Mesothelial cell of epicardium (in vitro differentiated cells): ENCODE results near the gene WASF3. TPM values are rescaled to one million over a fixed set of nuclear protein-coding genes. Genes with fewer than 3 reads are reported as not detected.
"Not testable (repeated sequence)": the region's sequence is repeated elsewhere in the genome, so short reads cannot be mapped to it uniquely, and the experiment has no call there.

Source experiments
- DNase-seq, 2 experiments: peaks; one replicate each; pipeline ENCODE4 v3.0.0; 2021; ENCODE audit warnings: low spot score in 2 of 2; ENCODE audit not compliant: unreplicated experiment in 2 of 2
- H3K27ac Mint-ChIP-seq: 2 replicates; pipeline ENCODE4 v1.8.0; 2021; ENCODE audit warnings: mixed read lengths
- H3K27me3 Mint-ChIP-seq: 2 replicates; pipeline ENCODE4 v1.8.0; 2021; ENCODE audit warnings: low read depth, mixed read lengths
- H3K36me3 Mint-ChIP-seq: 2 replicates; pipeline ENCODE4 v1.8.0; 2021; ENCODE audit warnings: mixed read lengths
- H3K4me1 Mint-ChIP-seq: 2 replicates; pipeline ENCODE4 v1.8.0; 2021; ENCODE audit warnings: mixed read lengths
- H3K4me3 Mint-ChIP-seq: 2 replicates; pipeline ENCODE4 v1.8.0; 2021; ENCODE audit warnings: mild to moderate bottlenecking, moderate library complexity, mixed read lengths
- H3K9me3 Mint-ChIP-seq: 2 replicates; pipeline ENCODE4 v1.8.0; 2021; ENCODE audit warnings: mixed read lengths
- CTCF ChIP-seq: fragments of 200-600 bp; sonication (generic); IDR thresholded peaks from one replicate; pipeline ENCODE4 v1.5.0; 2021; ENCODE audit warnings: antibody characterized with exemption; ENCODE audit not compliant: unreplicated experiment
- total RNA-seq: library from RNA; stranded (reverse); gene quantifications from 3 replicates; pipeline ENCODE4 v1.2.1, GENCODE V29; 2021

The WASF3 gene
- total RNA-seq, 1 donor from 2014 or later = 19.4 TPM

GRCh38 chr13:26629260-26629825 lies 71.9 kb downstream of the WASF3 start:
- Mint-ChIP-seq H3K27me3 (no peaks in the 10 kb centered on the region), H3K36me3 (peaks cover 38% of the 10 kb centered on the region), H3K4me3 (no peak overlapping the region), H3K9me3 (peaks cover 49% of the 10 kb centered on the region), H3K27ac (no peak overlapping the region), H3K4me1 (no peaks in the 10 kb centered on the region)
- no peak for DNase-seq
- TF ChIP-seq CTCF = no peak

- Mint-ChIP-seq H3K9me3 (peaks cover 52% of the 10 kb centered on the region), H3K36me3 (peaks cover 36% of the 10 kb centered on the region)
- H3K4me1 Mint-ChIP-seq, H3K27ac Mint-ChIP-seq, DNase-seq, H3K4me3 Mint-ChIP-seq, H3K27me3 Mint-ChIP-seq: not testable (repeated sequence)
These were observed 78.2 kb downstream of the WASF3 start for GRCh38 chr13:26635634-26636033.

- Mint-ChIP-seq H3K9me3 (peaks cover 51% of the 10 kb centered on the region), H3K36me3 (peaks cover 36% of the 10 kb centered on the region)
- DNase-seq = not testable (repeated sequence)
These were observed 78.6 kb downstream of the WASF3 start for GRCh38 chr13:26636073-26636472.

GRCh38 chr13:26646603-26647002 lies 89.1 kb downstream of the WASF3 start:
- Mint-ChIP-seq H3K27me3 (no peaks in the 10 kb centered on the region), H3K4me1 (peaks cover 6% of the 10 kb centered on the region), H3K27ac (peak overlapping the region; percentile 70), H3K4me3 (no peak overlapping the region), H3K9me3 (peaks cover 29% of the 10 kb centered on the region), H3K36me3 (peaks cover 28% of the 10 kb centered on the region)
- no peak for TF ChIP-seq CTCF
- DNase-seq = no peak

More at GRCh38 chr13:26636073-26636472, 78.6 kb downstream of the WASF3 start:
- not testable (repeated sequence) for H3K27me3 Mint-ChIP-seq, H3K4me3 Mint-ChIP-seq, H3K27ac Mint-ChIP-seq, H3K4me1 Mint-ChIP-seq

GRCh38 chr13:26651234-26651633 lies 93.8 kb downstream of the WASF3 start:
- H3K4me3 Mint-ChIP-seq = no peak overlapping the region
- no peaks in the 10 kb centered on the region for H3K27me3 Mint-ChIP-seq
- TF ChIP-seq CTCF = no peak
- DNase-seq = no peak
- peaks cover 4% of the 10 kb centered on the region for H3K4me1 Mint-ChIP-seq
- peaks cover 17% of the 10 kb centered on the region for H3K9me3 Mint-ChIP-seq
- H3K27ac Mint-ChIP-seq = no peak overlapping the region
- peaks cover 12% of the 10 kb centered on the region for H3K36me3 Mint-ChIP-seq

- TF ChIP-seq CTCF = no peak
- no peak overlapping the region for H3K27ac Mint-ChIP-seq
- no peak overlapping the region for H3K4me3 Mint-ChIP-seq
- H3K36me3 Mint-ChIP-seq = peaks cover 12% of the 10 kb centered on the region
- H3K9me3 Mint-ChIP-seq = peaks cover 17% of the 10 kb centered on the region
- no peaks in the 10 kb centered on the region for H3K27me3 Mint-ChIP-seq
- no peaks in the 10 kb centered on the region for H3K4me1 Mint-ChIP-seq
- no peak for DNase-seq
These were observed 95.8 kb downstream of the WASF3 start for GRCh38 chr13:26653310-26653709.

GRCh38 chr13:26653842-26654241 lies 96.4 kb downstream of the WASF3 start:
- no peak for TF ChIP-seq CTCF
- no peaks in the 10 kb centered on the region for H3K4me1 Mint-ChIP-seq
- H3K36me3 Mint-ChIP-seq = peaks cover 12% of the 10 kb centered on the region
- no peak for DNase-seq
- H3K27ac Mint-ChIP-seq = no peak overlapping the region
- no peaks in the 10 kb centered on the region for H3K27me3 Mint-ChIP-seq
- no peak overlapping the region for H3K4me3 Mint-ChIP-seq
- H3K9me3 Mint-ChIP-seq = peaks cover 17% of the 10 kb centered on the region
